ENCODE data around the gene CTSW. TPM values are rescaled to one million over a fixed set of nuclear protein-coding genes. Genes with fewer than 3 reads are reported as not detected.

Gene CTSW
- polyA plus RNA-seq, 1 donor (not counting 4 experiments of a cell fraction or from before 2014, with no cell fraction given): not detected

DNA sequence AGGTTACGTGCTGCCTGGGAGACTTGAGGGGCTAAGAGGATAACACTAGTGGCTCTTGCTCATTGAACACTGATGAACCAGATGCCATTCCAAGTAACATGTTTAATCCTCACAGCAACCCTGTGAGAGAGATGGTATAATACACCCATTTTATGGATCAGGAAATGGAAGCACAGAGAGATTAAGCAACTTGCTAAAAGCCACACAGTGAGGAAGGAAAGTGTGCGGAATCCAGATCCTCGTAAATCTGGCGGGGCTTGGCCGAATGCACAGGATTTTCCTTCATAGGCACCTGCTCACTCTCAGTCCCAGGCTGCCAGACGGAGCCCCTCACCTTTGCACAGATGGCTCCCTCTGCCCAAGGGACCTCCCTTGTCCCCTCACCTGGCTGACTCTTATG is 28.2 kb downstream of the CTSW start:
- no peaks in the 10 kb centered on the region for H3K27me3 ChIP-seq (ENCODE audit: control insufficient read depth, extremely low read depth, insufficient read depth, low read length)
- peaks cover 36% of the 10 kb centered on the region for H3K4me1 ChIP-seq (ENCODE audit: control insufficient read depth, extremely low read depth, insufficient read depth, low read length)
- no peak overlapping the region for H3K9ac ChIP-seq (ENCODE audit: control insufficient read depth, extremely low read depth, insufficient read depth, low read length)
- no peaks in the 10 kb centered on the region for H3K36me3 ChIP-seq (ENCODE audit: control insufficient read depth in 2 of 2, extremely low read depth in 1 of 2, insufficient read depth in 2 of 2, low read length in 2 of 2)
- no peak overlapping the region for H2AFZ ChIP-seq (ENCODE audit: control insufficient read depth, low read length)
- H3K4me2 ChIP-seq (ENCODE audit: control insufficient read depth, extremely low read depth, insufficient read depth, low read depth, low read length): no peak overlapping the region
- dilution Hi-C loops (cut with MboI; ENCODE audit: extremely low pct_ligation_motif_present, low sequenced_read_pairs): no loop called here
- no peaks in the 10 kb centered on the region for H3K9me1 ChIP-seq (ENCODE audit: control insufficient read depth, extremely low read depth, insufficient read depth, low read length)
- H3K4me3 ChIP-seq (ENCODE audit: control insufficient read depth in 2 of 3, extremely low read depth in 1 of 3, insufficient read depth in 2 of 3, low read depth in 1 of 3, low read length in 3 of 3): no peak overlapping the region
- DNase-seq (ENCODE audit: low read depth, low spot score) (no peak), FAIRE-seq (no peak)
- H3K27ac ChIP-seq (ENCODE audit: control insufficient read depth, insufficient read depth, low read length): no peak overlapping the region
- no peaks in the 10 kb centered on the region for H3K9me3 ChIP-seq (ENCODE audit: control insufficient read depth, low read depth, low read length)
- H4K20me1 ChIP-seq (ENCODE audit: control insufficient read depth, extremely low read depth, insufficient read depth, low read length): no peaks in the 10 kb centered on the region
- TF ChIP-seq EZH2 (IDR thresholded peaks at IDR 0.05; ENCODE audit: low read length): no peak
- TF ChIP-seq, protein P1, sequence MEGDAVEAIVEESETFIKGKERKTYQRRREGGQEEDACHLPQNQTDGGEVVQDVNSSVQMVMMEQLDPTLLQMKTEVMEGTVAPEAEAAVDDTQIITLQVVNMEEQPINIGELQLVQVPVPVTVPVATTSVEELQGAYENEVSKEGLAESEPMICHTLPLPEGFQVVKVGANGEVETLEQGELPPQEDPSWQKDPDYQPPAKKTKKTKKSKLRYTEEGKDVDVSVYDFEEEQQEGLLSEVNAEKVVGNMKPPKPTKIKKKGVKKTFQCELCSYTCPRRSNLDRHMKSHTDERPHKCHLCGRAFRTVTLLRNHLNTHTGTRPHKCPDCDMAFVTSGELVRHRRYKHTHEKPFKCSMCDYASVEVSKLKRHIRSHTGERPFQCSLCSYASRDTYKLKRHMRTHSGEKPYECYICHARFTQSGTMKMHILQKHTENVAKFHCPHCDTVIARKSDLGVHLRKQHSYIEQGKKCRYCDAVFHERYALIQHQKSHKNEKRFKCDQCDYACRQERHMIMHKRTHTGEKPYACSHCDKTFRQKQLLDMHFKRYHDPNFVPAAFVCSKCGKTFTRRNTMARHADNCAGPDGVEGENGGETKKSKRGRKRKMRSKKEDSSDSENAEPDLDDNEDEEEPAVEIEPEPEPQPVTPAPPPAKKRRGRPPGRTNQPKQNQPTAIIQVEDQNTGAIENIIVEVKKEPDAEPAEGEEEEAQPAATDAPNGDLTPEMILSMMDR (optimal IDR thresholded peaks at IDR 0.05 in 1 of 3, IDR thresholded peaks at IDR 0.05 in 1 of 3, conservative IDR thresholded peaks at IDR 0.05 in 1 of 3; ENCODE audit: extremely low read depth in 1 of 3, insufficient read depth in 2 of 3, low read length in 3 of 3): no peak
- no peaks in the 10 kb centered on the region for H3K79me2 ChIP-seq (ENCODE audit: control insufficient read depth, insufficient read depth, low read length)

DNA sequence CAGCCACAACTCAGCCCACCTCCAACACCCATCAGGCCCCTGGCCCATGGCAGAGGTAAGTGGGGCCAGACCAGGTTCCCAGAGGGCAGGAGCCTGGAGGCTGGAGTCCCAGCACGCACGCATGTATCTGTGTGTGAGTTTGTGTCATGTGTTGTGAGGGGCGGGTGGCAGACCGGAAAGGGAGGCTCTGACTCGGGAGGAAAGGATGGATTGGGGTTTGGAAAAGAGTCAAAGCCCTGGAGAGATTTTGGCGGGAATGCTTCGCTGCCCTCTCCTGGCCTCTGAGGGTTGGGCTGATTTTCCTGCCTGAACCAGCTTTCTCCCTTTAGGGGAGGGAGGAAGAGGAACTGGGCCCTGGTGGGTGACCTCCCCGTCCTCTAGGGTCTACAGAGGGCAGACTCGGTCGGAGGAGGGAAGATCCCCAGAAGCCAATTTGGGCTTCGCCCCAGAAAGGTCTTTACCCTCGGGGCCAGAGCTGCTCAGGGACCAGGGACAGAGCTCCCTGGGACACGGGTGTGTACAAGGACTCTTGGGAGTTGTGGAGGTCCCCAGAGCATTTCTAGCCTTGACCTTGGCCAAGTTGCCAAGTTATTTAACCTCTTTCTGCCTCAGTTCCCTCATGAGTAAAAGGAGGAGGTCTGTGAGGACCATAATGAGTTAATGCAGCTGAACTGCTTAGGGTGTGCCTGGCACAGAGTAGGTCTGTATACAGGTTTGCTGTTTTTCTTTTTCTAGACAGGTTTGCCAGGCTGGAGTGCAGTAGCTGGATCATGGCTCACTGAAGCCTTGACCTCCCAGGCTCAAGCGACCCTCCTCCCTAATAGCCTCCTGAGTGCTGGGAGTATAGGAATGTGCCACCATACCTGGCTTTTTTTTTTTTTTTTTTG is 32.3 kb downstream of the CTSW start:
- Histone ChIP-seq H3K27ac (ENCODE audit: control insufficient read depth, insufficient read depth, low read length) (peak overlapping the region; percentile 95), H3K27me3 (ENCODE audit: control insufficient read depth, extremely low read depth, insufficient read depth, low read length) (no peaks in the 10 kb centered on the region), H2AFZ (ENCODE audit: control insufficient read depth, low read length) (no peak overlapping the region), H3K79me2 (ENCODE audit: control insufficient read depth, insufficient read depth, low read length) (peaks cover 12% of the 10 kb centered on the region), H3K4me3 (ENCODE audit: control insufficient read depth in 2 of 3, extremely low read depth in 1 of 3, insufficient read depth in 2 of 3, low read depth in 1 of 3, low read length in 3 of 3) (peak overlapping the region in 2 of 3 experiments; percentile 22 to 48), H3K36me3 (ENCODE audit: control insufficient read depth in 2 of 2, extremely low read depth in 1 of 2, insufficient read depth in 2 of 2, low read length in 2 of 2) (no peaks in the 10 kb centered on the region), H3K9me3 (ENCODE audit: control insufficient read depth, low read depth, low read length) (no peaks in the 10 kb centered on the region), H3K9ac (ENCODE audit: control insufficient read depth, extremely low read depth, insufficient read depth, low read length) (peak overlapping the region; percentile 86), H4K20me1 (ENCODE audit: control insufficient read depth, extremely low read depth, insufficient read depth, low read length) (no peaks in the 10 kb centered on the region), H3K4me2 (ENCODE audit: control insufficient read depth, extremely low read depth, insufficient read depth, low read depth, low read length) (peak overlapping the region; percentile 71), H3K4me1 (ENCODE audit: control insufficient read depth, extremely low read depth, insufficient read depth, low read length) (peaks cover 62% of the 10 kb centered on the region), H3K9me1 (ENCODE audit: control insufficient read depth, extremely low read depth, insufficient read depth, low read length) (no peaks in the 10 kb centered on the region)
- FAIRE-seq (peak; percentile 34), DNase-seq (ENCODE audit: low read depth, low spot score) (no peak)
- dilution Hi-C loops (cut with MboI; ENCODE audit: extremely low pct_ligation_motif_present, low sequenced_read_pairs): no loop called here
- TF ChIP-seq EZH2 (IDR thresholded peaks at IDR 0.05; ENCODE audit: low read length): no peak
- TF ChIP-seq, protein P1 (optimal IDR thresholded peaks at IDR 0.05 in 1 of 3, IDR thresholded peaks at IDR 0.05 in 1 of 3, conservative IDR thresholded peaks at IDR 0.05 in 1 of 3; ENCODE audit: extremely low read depth in 1 of 3, insufficient read depth in 2 of 3, low read length in 3 of 3): peak in 2 of 3 experiments; percentile 24 to 35
